GM19240 (cell line): Measurements from ENCODE around the gene PARP4.
"Not testable (repeated sequence)": the region's sequence is repeated elsewhere in the genome, so short reads cannot be mapped to it uniquely, and the experiment has no call there.

Experiments
- DNase-seq: peaks from one replicate; pipeline ENCODE4 v3.0.0; 2011; ENCODE audit warnings: low spot score; ENCODE audit not compliant: insufficient read length

Gene PARP4

DNA sequence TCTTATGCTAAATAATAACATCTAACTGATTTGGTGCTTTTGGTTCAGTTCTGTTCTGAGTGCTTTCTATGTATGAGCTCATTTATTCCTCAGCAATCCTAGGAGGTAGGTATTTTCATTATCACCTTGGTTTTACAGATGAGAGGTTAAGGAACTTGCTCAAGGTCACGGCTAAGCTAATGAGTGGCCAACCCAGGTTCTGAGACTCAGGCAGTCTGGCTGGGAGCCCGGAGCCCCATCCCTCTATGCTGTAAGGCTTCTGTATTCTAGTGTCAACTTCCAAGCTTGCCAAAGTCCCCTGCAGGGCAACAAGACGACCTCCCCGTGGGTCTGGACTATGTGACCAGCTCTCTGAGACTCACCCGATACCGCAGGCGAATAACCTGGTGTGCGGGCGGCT lies 60.5 kb downstream of the PARP4 start:
- DNase-seq = no peak

DNA sequence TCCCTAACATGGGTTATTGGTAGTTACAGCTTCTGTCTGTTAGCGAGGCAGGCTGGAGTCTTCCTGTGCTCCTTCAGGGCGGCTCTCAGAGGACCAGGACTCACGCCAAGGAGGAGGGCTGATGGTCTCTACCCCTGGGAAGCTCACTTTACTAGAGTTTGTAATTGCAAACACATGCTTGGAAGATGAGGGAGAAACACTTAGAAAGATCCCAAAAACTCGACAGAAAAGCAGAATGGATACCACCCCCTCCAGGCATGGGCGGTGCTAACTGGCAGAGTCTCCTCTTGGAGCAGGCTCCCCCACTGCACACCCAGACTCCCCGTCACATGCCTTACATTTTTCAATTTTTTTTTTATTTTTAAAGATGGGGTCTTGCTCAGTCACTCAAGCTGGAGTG lies 62.0 kb downstream of the PARP4 start:
- no peak for DNase-seq

DNA sequence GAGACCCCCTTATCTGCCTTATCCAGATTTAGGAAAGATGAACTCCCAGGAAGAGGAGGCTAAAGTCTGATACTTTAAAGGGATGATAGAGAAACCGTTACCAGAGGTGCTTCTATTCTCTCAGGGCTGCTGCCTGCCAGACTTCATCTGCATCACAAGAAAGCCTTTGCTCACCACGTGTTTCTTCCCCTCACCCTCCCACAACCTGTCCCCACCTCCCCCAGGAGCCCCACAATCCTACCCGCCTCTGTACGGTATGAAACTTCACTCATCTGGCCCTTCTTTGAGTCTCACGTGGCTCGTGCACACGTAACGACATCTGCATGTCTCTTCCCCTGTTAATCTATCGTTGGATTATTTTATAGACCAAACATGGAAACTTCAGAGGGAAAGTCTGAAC lies 67.7 kb downstream of the PARP4 start:
- not testable (repeated sequence) for DNase-seq

DNA sequence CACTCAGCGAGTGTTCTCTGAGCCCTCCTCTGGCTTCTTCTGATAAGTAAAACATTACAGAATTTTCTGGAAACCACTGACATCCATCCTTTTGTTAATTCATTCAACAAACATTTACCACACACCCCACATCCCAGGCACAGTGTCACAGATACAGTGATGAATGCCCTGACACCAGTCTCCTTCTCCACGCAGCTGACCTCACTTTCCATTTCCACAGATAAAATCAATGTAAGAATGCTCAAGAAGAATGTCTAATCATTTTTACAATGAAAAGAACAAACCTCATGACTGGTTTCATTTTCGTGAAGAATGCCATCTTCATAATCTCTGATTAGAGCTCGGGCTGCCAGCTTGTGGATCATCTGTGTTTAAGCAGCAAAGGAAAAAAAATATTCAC lies 69.2 kb downstream of the PARP4 start:
- no peak for DNase-seq

DNA sequence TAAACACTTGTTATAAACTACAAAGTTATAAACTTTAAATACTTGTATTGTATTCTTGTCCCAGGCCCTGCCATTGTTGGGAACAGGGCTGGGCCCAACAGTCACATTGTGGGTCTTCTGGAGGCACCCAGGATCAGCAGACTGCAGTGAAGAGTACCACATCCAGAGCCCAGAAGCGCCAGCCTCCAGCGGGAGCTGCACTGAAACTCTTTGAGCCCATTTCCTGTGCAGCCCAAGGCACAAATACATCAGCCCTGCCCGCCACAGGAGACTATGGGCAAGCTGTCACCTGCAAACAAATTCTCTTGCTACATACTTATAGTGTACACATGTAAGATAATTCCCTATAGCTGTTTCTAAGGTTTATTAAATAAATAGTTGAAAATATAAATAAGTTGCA lies 86.5 kb downstream of the PARP4 start:
- not testable (repeated sequence) for DNase-seq

DNA sequence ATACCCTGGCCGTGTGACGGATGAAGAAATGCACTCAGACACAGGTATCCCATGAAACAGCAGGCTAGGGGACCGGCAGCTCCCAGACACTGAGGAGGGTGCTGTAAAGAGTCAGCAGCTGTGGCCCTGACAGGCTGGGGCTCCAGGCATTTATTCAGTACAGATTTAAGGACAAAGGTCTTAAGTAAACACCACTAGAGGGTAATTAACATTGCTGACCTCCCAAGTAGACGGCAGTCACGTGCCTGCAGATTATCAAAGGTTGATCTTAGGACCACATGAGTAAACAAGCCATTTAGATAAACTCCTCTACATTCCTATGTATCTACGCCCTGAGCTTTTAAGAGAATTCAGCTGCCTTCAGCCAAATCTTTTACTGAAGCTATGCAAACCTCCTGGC lies 92.9 kb downstream of the PARP4 start:
- DNase-seq = not testable (repeated sequence)

DNA sequence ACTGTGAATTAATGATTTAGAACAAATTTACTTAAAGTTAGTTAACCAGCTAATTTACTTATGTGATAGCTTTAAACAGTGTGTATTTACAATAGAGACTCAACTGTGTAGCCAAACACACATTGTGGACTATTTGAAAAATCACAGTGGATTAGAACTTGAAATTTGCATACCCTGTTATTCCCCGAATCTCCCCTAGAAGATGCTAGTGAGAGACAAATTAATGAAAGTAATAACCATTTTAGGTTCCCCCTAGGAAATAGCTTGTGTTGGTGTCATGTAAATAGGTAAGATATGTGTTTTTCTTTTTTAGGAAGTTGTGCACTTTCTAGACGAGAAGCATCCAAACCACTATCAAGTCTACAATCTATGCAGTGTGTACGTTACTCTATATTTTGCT lies 104.7 kb downstream of the PARP4 start:
- DNase-seq = no peak

DNA sequence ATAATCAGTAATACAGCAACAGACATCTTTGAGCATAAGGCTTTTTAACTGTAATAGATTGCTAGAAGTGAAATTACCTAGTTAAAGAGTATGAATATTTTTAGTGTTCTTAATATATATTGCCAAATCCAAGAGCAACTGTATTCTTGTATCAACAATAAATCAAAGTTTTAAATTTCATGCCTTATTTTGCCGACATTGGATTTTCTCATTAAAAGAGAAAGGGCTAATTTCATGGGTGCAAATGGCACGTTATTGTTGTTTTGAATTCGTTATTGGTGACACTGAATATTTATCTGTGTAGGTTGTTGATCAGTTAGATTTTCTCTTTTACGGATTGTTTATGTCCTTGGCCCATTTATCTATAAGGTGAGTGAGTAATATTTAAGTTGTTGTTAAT lies 106.1 kb downstream of the PARP4 start:
- DNase-seq = no peak

DNA sequence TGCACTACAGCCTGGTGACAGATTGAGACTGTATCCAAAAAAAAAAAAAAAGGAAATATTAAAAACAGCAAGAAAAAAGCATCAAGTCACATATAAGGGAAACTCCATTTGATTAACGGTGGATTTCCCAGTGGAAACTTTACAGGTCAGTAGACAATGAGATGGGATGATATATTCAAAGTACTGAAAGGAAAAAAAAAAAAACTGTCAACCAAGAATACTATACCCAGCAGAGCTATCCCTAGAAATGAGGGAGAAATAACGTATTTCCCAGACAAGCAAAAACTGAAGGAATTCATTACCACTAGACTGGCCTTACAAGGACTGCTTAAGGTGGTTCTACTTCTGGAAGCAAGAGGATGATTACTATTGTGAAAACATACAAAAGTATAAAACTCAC lies 115.8 kb downstream of the PARP4 start:
- no peak for DNase-seq

DNA sequence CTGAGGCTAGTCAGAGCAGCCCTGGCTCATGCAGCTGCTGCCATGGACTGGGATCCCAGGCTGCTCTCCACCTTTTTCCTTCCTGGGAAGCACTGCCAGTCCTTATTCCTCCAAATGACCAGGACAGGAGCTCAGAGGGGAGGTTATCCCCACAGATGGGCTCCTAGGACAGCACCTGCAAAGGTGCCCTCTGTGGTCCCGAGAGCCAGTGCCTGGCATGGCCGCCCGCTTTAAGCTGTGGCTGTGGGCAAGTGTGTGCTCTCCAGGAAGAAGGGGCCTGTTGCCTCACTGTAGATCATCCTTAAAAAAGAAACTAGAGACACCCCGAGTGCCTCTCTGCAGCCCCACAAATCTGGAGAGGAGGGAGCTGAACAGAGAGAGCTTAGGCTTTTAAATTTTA lies 119.6 kb downstream of the PARP4 start:
- DNase-seq = no peak

DNA sequence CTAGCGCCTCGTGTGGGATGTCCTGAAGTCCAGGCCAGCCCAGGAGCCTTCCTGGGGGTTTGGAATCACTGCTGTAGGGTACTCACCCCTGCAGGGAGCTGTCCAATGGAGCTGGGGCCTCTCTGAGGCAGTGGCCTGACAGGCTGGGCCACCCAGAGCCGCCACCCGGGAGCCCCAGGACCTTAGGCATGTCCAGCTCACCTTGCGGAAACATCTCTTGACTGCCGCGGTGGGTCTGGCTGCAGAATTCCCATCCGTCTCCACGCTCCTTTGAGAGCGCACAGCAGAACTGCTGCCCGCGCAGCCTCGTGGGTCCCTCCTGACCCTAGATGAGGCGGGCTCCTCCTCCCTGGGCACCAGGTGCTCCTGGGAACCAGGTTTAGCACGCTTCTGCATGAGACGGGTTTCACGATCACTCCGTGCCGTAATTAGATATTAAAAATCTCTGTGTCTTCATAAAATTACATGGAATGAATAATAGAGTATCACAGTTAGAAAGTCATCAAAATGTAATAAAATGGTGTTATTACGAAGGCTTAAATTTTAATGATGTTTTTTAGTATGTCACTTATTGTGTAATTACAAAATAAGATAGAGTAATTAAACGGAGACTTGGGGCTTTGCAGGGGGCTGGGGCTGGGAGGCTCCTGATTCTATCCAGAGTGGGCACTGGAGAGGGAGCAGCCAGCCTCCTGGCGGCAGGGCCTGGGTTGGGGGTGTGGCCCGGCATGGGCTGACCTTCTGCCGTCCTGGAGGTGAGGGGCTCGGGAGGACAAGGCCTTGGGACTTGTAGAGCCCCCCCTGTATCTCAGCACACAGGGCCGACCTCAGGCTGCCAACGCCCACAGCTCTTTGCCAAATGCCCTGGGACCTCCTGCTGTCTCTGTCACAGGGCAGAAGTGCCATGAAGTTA lies 120.6 kb downstream of the PARP4 start:
- DNase-seq = not testable (repeated sequence)

DNA sequence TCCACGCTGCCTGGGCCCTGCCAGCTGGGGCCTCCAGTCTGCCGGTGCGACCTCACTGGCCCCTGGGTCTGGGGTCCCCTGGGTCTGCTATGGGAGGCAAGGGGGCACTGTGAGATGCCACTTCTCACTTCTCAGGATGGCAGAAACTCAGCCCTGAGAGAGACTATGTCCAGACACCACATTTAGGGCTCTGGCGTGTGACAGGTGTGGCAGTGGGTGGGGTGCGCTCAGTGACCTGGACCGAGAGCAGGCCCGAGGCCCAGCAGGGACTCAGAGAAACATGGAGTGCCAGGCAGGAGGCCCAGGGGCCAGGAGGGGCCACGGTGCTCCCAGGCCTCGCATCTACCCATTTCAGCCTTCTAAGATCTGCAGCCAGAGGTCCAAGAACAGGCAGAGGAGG lies 121.8 kb downstream of the PARP4 start:
- DNase-seq = not testable (repeated sequence)

DNA sequence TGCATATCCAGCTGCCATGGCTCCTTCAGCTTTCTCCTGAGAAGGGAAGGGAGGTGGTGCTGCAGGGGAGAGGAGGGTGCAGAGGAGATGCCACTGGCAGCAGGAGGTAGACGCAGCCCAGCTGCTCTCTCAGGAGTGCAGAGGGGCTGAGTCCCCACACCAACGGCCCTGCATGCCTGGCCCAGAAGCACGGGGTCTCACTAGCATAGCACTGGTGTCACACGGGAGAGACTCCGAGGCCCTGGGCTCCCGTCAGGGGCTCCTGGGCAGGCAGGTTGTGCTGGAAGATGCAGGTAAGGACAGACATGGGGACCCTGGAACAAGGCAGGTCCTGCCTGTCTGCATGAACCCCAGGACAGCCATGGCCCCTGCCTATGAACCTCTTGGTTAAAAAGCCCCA lies 123.1 kb downstream of the PARP4 start:
- no peak for DNase-seq

DNA sequence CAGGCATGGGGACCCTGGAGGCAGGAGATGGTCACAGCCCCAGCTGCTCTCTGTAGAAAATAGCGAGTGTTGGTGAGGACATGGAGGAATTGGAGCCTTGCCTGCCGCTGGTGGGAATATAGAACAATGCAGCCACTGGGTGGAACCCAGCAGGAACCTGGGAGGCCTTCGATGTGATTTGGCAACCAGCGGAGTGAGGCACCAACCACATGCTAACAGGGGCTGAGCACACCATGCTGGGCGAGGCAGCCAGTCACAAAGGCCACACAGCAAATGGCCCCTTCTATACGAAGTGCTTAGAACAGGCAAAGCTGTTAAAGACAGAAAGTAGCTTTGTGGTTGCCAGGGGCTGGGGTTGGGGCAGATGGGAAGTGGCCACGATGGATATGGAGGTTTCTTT lies 123.8 kb downstream of the PARP4 start:
- DNase-seq = not testable (repeated sequence)

DNA sequence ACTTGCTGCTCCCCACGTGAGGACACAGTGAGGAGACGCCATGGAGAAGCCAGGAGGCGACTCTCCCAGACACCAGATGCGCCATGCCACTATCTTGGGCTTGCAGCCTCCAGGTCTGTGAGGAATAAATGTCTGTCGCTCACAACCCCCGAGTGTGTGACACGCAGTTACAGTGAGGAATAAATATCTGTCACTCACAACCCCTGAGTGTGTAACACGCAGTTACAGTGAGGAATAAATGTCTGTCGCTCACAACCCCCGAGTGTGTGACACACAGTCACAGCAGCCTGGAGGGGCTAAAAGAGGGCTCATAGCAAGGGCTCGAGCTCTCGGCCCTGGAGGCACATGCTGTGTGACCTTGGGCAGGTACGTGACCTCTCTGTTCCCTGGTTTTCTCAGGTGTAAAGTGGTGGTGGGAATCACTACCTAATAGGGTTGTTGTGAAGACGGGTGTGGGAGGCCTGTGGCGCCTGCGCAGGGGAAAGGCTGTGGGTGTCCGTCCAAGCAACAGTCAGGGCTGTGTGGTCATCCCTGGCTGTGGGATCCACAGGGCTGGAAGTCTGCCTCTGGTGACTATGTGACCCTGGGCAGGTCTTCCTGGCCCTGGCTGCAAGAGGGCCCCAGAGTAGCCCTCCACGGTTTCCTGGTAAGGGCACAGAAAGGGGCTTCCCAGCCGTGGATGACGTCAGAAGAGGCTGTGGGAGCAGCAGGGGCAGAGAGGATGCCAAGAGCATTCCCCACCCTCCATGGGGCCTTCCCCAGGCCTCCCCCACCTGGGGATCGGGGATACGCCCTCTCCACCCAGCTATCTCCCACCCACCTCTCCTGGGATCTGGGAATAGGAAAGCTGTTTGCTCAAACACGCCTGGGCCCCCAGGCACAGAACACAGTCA lies 125.5 kb downstream of the PARP4 start:
- no peak for DNase-seq

DNA sequence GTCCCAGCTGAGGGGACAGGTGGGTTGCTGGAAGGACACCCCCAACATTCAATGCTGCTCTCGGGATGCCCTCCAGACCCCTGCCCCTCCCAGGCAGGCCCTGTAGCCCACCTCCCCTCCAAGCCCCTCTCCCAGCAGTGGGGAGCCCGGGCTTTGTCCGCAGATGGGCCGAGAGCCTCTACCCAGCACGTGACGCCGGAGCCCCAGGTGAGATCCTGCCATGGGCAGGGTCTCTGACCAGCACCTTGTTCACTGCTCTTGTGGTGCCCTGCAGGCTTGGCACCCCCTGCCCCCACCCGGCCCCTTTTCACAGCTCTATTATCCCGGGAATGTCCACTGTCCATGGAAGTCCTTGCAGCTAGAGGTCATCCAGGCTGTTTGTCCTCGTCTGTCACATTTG lies 126.7 kb downstream of the PARP4 start:
- DNase-seq = no peak

DNA sequence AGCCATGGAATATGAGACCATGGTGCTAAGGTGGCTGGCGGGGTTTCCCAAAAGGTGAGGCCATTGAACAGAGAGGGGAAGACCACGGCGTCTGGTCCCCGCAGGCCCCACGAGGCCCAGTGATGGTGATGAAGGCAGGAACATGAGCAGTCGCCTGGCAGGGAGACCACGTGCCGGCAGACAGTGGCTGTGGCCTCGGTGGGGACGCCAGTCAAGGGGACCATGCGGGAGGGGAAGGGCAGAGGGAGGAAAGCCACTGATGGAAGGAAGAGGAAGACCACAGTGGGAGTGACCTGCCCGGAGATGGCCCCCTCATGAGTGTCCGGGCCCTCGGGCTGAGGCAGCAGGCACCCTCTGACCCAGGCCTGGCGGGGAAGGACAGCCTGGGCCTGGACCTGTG lies 127.6 kb downstream of the PARP4 start:
- not testable (repeated sequence) for DNase-seq

DNA sequence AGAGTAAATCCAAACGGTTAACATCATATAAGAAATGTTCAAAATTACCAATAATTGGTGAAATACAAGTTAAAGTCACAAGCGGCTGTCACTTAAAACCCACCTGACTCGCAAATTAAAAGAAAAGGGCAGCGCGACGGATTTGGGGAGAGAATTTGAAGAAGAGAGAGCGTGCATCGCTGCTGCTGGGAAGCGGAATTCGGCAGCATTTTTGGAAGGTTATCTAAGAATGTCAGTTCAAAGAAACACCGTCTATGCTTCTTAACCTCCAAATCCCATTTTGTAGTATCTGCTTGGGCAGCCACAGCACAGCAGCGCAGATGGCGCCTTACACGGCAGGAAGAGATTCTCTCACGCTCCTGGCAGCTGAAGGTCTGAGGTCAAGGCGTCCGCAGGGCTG lies 128.5 kb downstream of the PARP4 start:
- DNase-seq = not testable (repeated sequence)

DNA sequence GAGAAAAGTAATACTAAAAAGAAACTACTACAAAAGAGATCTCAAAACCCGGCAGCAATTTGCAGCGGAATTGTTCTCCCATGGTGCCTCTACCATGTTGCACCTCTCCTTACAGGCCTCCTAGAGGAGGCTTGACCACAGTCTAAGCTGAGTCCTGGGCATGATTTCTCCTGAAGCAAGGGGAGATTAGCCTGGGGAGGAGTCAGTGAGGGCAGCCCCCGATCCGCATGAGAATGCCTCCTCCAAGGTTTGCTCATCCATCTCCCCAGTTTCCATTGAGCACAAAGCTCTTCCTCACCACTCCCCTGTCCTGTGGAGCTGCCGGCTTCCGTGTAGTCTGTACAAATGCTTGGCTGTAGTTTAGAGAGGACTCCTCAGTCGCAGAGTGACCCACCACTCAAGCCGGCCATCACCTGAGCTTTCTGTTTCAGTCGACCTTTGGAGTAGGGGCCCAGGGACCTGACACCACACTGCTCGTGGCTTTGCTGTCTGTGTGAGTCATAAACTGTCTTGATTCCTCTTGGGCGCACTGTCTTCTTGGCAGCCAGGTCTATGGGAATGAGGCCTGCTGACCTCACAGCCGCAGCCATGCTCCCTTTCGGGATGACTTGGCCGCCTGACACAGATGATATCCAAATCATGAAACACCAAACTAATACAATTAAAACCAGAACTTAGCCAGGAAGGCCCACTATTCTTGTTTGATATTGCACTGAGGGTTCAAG lies 130.9 kb downstream of the PARP4 start:
- no peak for DNase-seq

DNA sequence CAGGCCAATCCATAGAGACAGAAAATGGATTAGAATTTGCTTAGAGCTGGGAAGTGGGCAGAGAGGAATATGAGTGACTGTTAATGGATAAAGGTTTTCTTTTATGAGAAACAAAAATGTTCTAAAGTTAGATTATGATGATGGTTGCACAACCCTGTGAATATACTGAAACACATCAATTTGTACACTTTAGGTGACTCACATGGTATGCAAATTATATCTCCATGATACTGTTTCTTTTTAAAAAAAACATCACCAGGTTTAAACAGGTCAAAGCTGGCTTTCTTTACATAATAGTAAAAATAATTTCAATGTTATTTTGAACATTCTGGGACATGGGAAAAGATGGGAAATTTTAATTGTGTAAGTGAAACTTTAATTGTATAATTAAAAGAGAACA lies 131.7 kb downstream of the PARP4 start:
- DNase-seq = not testable (repeated sequence)

DNA sequence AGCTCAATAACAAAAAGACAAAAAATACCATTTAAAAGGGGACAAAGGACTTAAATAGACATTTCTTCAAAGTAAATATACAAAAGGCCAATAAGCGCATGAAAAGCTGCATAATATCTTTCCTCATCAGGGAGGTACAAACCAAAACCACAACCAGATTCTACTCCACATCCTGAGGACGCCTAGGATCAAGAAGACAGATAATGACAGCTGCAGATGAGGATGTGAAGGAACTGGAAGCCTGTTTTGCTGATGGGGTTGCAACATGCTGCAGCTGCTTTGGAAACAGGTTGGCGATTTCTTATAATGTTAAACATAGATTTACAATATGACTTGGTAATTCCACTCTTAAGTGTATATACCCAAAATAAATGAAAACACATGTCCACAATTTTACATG lies 132.4 kb downstream of the PARP4 start:
- DNase-seq = not testable (repeated sequence)

DNA sequence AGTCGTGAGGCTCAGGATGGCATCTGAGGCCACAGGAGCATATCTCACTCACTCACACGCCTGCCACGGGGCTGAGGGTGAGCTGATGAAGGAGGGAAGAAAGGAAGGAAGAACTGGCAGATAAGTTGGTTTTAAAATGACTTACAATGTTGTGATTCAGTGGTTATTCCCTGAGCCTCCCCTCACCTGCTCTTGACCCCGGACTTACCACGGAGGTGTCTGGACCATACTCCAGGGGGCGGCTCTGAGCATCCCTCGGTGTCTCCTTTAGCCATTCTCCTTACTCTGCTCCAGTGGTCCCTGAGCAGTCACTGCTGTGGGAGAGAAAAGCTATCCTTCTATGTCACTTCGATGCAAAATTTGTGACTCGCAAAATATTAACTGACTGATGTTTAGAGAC lies 141.3 kb downstream of the PARP4 start:
- DNase-seq = not testable (repeated sequence)
